Smooth muscle cell (in vitro differentiated cells): ENCODE results near the gene GPC6. TPM values are rescaled to one million over a fixed set of nuclear protein-coding genes. Genes with fewer than 3 reads are reported as not detected.

Source experiments
- DNase-seq: peaks from one replicate; lab custom pipeline; 2025; ENCODE audit not compliant: unreplicated experiment; lab: John Stamatoyannopoulos, UW
- H2AFZ ChIP-seq: fragments of 200-600 bp; sonication (generic); 2 replicates; pipeline ENCODE4 v1.6.0; 2016; ENCODE audit warnings: antibody characterized with exemption, low read depth, mild to moderate bottlenecking
- H3F3A ChIP-seq: fragments of 200-600 bp; sonication (generic); 2 replicates; pipeline ENCODE4 v1.6.0; 2017; ENCODE audit warnings: antibody characterized with exemption, low read depth
- H3K27ac ChIP-seq: fragments of 200-600 bp; sonication (generic); 2 replicates; pipeline ENCODE4 v1.5.1; 2016; ENCODE audit warnings: low read depth, mild to moderate bottlenecking
- H3K27me3 ChIP-seq: fragments of 200-600 bp; sonication (generic); 2 replicates; pipeline ENCODE4 v1.6.1; 2016; ENCODE audit warnings: low read depth, mild to moderate bottlenecking
- H3K36me3 ChIP-seq: fragments of 200-600 bp; sonication (generic); 2 replicates; pipeline ENCODE4 v1.5.1; 2016; ENCODE audit warnings: low read depth
- H3K4me1 ChIP-seq: fragments of 200-600 bp; sonication (generic); 2 replicates; pipeline ENCODE4 v1.5.1; 2016; ENCODE audit warnings: low read depth
- H3K4me2 ChIP-seq: fragments of 200-600 bp; sonication (generic); 2 replicates; pipeline ENCODE4 v1.6.0; 2016; ENCODE audit warnings: mild to moderate bottlenecking
- H3K4me3 ChIP-seq: fragments of 200-600 bp; sonication (generic); 2 replicates; pipeline ENCODE4 v1.5.1; 2016; ENCODE audit warnings: mild to moderate bottlenecking
- H3K79me2 ChIP-seq: fragments of 200-600 bp; sonication (generic); 2 replicates; pipeline ENCODE4 v1.6.0; 2016; ENCODE audit warnings: low read depth, mild to moderate bottlenecking
- H3K9ac ChIP-seq: fragments of 200-600 bp; sonication (generic); 2 replicates; pipeline ENCODE4 v1.6.0; 2016; ENCODE audit warnings: low read depth
- H3K9me3 ChIP-seq: fragments of 200-600 bp; sonication (generic); replicated peaks from 2 replicates; pipeline ENCODE4 v1.5.1; 2016; ENCODE audit warnings: low read depth
- H4K20me1 ChIP-seq: fragments of 200-600 bp; sonication (generic); 2 replicates; pipeline ENCODE4 v1.6.0; 2016; ENCODE audit warnings: low read depth
- CTCF ChIP-seq: fragments of 200-600 bp; sonication (generic); IDR thresholded peaks from 2 replicates; pipeline ENCODE4 v1.5.1; 2017; ENCODE audit warnings: borderline replicate concordance, mild to moderate bottlenecking, antibody characterized with exemption; ENCODE audit not compliant: insufficient read depth, poor library complexity, severe bottlenecking
- whole genome bisulfite sequencing: methylation state at CpG from one replicate; pipeline ENCODE4 v1.1.7; 2016; ENCODE audit warnings: low lambda C conversion rate; 5-methylcytosine and 5-hydroxymethylcytosine counted together
- polyA plus RNA-seq: library from polyadenylated mRNA; unstranded; fragments of >200 nt; fragmentation: Nextera tagmentation; extraction: Ambion mirVana; gene quantifications from 2 replicates; pipeline ENCODE4 v1.2.1, GENCODE V29; 2016
- total RNA-seq: library from RNA; depleted of rRNA; stranded (reverse); fragments of >200 nt; gene quantifications from 2 replicates; pipeline ENCODE4 v1.2.3, GENCODE V29; 2014

The GPC6 gene
- total and polyA plus RNA-seq, 2 experiments from 2014 or later, result 19.7 to 68.5 TPM

GRCh38 chr13:93955904-93956303 is 729.3 kb downstream of the GPC6 start:
- H2AFZ ChIP-seq, result no peak overlapping the region
- H3K79me2 ChIP-seq, result no peaks in the 10 kb centered on the region
- no peaks in the 10 kb centered on the region for H3F3A ChIP-seq
- no peaks in the 10 kb centered on the region for H3K27me3 ChIP-seq
- H3K9ac ChIP-seq, result no peak overlapping the region
- no peaks in the 10 kb centered on the region for H3K9me3 ChIP-seq
- DNase-seq, result no peak
- H3K36me3 ChIP-seq, result no peaks in the 10 kb centered on the region
- no peak overlapping the region for H3K4me2 ChIP-seq
- H3K4me3 ChIP-seq, result no peak overlapping the region
- H4K20me1 ChIP-seq, result no peaks in the 10 kb centered on the region
- no peaks in the 10 kb centered on the region for H3K4me1 ChIP-seq
- no peak overlapping the region for H3K27ac ChIP-seq
- no peak for TF ChIP-seq CTCF

GRCh38 chr13:93956426-93956825 is 729.8 kb downstream of the GPC6 start:
- Histone ChIP-seq H3K4me1 (no peaks in the 10 kb centered on the region), H3K79me2 (no peaks in the 10 kb centered on the region), H3K27me3 (no peaks in the 10 kb centered on the region), H3K4me3 (no peak overlapping the region), H3K27ac (no peak overlapping the region), H3K9me3 (no peaks in the 10 kb centered on the region), H3K4me2 (no peak overlapping the region), H4K20me1 (no peaks in the 10 kb centered on the region), H3F3A (no peaks in the 10 kb centered on the region), H3K36me3 (no peaks in the 10 kb centered on the region), H2AFZ (no peak overlapping the region), H3K9ac (no peak overlapping the region)
- no peak for DNase-seq
- WGBS, result 59% methylated on average over 2 of the region's 2 CpGs
- no peak for TF ChIP-seq CTCF

DNA sequence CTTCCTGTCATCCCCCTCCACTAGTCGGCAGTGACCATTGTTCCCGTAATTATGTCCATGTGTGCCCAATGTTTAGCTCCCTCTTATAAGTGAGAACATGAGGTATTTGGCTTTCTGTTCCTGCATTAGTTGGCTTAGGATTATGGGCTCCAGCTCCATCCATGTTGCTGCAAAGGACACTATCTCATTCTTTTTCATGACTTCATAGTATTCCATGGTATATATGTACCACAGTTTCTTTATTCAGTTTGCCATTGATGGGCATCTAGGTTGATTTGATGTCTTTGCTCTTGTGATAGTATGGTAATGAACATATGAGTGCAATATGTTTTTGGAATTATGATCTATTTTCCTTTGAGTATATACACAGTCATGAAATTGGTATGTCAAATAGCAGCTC is 730.8 kb downstream of the GPC6 start:
- Histone ChIP-seq H3K79me2 (no peaks in the 10 kb centered on the region), H3K27ac (no peak overlapping the region), H3K36me3 (no peaks in the 10 kb centered on the region)

More for the DNA sequence above, 730.8 kb downstream of the GPC6 start:
- Histone ChIP-seq H2AFZ (no peak overlapping the region), H3K9me3 (no peaks in the 10 kb centered on the region), H4K20me1 (no peaks in the 10 kb centered on the region), H3K9ac (no peak overlapping the region), H3K4me3 (no peak overlapping the region), H3K27me3 (no peaks in the 10 kb centered on the region), H3K4me1 (no peaks in the 10 kb centered on the region), H3K4me2 (no peak overlapping the region), H3F3A (no peaks in the 10 kb centered on the region)
- no peak for DNase-seq
- 96% methylated on average over 2 of the region's 2 CpGs for WGBS
- TF ChIP-seq CTCF, result no peak
